ENCODE results near the gene C2CD4A.

DNA sequence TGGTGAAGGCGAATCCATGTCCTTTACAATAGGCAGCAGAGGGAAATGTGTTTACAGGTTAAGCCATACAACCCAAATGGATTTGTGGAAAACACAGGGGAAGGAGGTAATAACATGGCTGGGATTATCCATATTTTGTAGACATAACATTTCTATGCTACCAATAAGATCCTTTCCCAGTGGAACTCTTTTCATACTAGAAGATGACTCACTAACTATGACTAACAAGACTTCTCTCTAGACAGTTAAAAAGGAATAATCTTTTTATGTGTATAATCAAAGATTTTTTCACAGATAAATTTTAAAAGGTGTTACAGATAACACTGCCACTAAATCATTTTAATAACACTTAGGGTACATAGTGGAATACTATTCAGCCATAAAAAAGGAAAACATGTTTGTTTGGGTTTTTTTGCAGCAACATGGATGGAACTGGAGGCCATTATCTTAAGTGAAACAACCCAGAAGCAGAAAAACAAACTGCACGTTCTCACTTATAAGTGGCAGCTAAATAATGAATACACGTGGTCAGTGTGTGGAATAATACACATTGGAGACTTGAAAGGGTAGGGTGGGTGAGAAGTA lies 46.1 kb upstream of the C2CD4A start:
- TF ChIP-seq, protein P1, sequence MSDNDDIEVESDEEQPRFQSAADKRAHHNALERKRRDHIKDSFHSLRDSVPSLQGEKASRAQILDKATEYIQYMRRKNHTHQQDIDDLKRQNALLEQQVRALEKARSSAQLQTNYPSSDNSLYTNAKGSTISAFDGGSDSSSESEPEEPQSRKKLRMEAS (IDR thresholded peaks at IDR 0.05) = no peak
- TF ChIP-seq, protein P2, sequence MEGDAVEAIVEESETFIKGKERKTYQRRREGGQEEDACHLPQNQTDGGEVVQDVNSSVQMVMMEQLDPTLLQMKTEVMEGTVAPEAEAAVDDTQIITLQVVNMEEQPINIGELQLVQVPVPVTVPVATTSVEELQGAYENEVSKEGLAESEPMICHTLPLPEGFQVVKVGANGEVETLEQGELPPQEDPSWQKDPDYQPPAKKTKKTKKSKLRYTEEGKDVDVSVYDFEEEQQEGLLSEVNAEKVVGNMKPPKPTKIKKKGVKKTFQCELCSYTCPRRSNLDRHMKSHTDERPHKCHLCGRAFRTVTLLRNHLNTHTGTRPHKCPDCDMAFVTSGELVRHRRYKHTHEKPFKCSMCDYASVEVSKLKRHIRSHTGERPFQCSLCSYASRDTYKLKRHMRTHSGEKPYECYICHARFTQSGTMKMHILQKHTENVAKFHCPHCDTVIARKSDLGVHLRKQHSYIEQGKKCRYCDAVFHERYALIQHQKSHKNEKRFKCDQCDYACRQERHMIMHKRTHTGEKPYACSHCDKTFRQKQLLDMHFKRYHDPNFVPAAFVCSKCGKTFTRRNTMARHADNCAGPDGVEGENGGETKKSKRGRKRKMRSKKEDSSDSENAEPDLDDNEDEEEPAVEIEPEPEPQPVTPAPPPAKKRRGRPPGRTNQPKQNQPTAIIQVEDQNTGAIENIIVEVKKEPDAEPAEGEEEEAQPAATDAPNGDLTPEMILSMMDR (IDR thresholded peaks at IDR 0.05; ENCODE audit: low read depth, low read length, missing input control) = no peak
- TF ChIP-seq YY1 (IDR thresholded peaks at IDR 0.05) (no peak), FOXA1 (IDR thresholded peaks at IDR 0.05) (no peak)
- TF ChIP-seq, protein P3, sequence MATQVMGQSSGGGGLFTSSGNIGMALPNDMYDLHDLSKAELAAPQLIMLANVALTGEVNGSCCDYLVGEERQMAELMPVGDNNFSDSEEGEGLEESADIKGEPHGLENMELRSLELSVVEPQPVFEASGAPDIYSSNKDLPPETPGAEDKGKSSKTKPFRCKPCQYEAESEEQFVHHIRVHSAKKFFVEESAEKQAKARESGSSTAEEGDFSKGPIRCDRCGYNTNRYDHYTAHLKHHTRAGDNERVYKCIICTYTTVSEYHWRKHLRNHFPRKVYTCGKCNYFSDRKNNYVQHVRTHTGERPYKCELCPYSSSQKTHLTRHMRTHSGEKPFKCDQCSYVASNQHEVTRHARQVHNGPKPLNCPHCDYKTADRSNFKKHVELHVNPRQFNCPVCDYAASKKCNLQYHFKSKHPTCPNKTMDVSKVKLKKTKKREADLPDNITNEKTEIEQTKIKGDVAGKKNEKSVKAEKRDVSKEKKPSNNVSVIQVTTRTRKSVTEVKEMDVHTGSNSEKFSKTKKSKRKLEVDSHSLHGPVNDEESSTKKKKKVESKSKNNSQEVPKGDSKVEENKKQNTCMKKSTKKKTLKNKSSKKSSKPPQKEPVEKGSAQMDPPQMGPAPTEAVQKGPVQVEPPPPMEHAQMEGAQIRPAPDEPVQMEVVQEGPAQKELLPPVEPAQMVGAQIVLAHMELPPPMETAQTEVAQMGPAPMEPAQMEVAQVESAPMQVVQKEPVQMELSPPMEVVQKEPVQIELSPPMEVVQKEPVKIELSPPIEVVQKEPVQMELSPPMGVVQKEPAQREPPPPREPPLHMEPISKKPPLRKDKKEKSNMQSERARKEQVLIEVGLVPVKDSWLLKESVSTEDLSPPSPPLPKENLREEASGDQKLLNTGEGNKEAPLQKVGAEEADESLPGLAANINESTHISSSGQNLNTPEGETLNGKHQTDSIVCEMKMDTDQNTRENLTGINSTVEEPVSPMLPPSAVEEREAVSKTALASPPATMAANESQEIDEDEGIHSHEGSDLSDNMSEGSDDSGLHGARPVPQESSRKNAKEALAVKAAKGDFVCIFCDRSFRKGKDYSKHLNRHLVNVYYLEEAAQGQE (IDR thresholded peaks at IDR 0.05) = no peak
